ENCODE measurements around the gene TBC1D3B.

TBC1D3B gene

DNA sequence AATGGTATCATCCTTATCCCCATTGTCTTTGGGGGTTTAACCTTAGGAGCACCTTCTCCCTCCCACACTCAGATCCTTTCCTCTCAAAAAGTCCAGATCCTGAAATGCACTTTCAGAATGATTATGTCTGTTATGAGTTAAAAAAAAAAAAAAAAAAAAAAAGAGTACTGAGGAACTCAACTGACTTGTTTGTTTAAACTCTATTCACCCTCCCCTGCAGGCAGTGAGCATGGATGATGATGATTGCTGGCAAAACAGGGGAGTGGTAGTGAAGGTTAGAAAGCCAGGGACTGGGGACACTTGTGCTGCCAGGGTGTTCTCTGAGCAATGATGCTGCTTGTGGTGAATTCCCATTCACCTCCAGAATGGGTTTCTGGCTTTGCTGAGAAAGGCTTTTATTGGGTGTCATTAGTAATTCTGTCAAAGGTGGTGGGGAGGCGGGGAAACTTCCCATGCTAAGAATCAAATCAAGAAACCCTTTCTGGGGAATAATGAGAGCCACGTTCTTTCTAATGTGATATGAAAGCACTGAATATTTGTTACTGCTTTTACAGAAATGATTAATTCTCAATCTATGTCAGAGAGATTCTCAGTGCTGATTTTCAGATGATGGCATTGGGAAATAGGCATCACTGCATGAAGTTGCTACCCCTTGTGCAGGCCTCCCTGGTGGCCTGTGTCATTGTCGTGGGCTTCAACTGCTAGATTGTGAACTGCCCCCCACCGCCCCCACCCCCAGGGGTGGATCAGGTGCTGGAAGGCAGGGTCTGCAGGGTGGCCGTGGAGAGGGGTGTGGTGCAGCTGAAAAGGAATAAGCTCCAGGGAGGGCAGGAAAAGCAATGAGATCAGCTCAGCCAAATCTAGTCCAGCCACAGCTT is 58.7 kb downstream of the TBC1D3B start:
- DNase-seq (ENCODE audit: low read depth): no peak
- H3K4me3 ChIP-seq (ENCODE audit: control insufficient read depth, low read depth, low read length): no peak overlapping the region
- TF ChIP-seq, protein P1, sequence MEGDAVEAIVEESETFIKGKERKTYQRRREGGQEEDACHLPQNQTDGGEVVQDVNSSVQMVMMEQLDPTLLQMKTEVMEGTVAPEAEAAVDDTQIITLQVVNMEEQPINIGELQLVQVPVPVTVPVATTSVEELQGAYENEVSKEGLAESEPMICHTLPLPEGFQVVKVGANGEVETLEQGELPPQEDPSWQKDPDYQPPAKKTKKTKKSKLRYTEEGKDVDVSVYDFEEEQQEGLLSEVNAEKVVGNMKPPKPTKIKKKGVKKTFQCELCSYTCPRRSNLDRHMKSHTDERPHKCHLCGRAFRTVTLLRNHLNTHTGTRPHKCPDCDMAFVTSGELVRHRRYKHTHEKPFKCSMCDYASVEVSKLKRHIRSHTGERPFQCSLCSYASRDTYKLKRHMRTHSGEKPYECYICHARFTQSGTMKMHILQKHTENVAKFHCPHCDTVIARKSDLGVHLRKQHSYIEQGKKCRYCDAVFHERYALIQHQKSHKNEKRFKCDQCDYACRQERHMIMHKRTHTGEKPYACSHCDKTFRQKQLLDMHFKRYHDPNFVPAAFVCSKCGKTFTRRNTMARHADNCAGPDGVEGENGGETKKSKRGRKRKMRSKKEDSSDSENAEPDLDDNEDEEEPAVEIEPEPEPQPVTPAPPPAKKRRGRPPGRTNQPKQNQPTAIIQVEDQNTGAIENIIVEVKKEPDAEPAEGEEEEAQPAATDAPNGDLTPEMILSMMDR (IDR thresholded peaks at IDR 0.05; ENCODE audit: control insufficient read depth, insufficient read depth, low read depth, low read length, missing control alignments): no peak
